Progenitor cell of endocrine pancreas (in vitro differentiated cells): Measurements from ENCODE around the gene PIKFYVE. TPM values are rescaled to one million over a fixed set of nuclear protein-coding genes. Genes with fewer than 3 reads are reported as not detected.

Source experiments
- DNase-seq: peaks from one replicate; pipeline ENCODE4 v3.0.0; 2021; ENCODE audit warnings: low spot score; ENCODE audit not compliant: unreplicated experiment
- H3K27ac Mint-ChIP-seq: 2 replicates; pipeline ENCODE4 v1.8.0; 2021; ENCODE audit warnings: mild to moderate bottlenecking, moderate library complexity, mixed read lengths
- H3K27me3 Mint-ChIP-seq: 2 replicates; pipeline ENCODE4 v1.8.0; 2021; ENCODE audit warnings: mixed read lengths
- H3K36me3 Mint-ChIP-seq: 2 replicates; pipeline ENCODE4 v1.8.0; 2022; ENCODE audit warnings: mixed read lengths; ENCODE audit not compliant: insufficient read depth
- H3K4me1 Mint-ChIP-seq: 2 replicates; pipeline ENCODE4 v1.8.0; 2021; ENCODE audit warnings: low read depth, mixed read lengths
- H3K4me3 Mint-ChIP-seq: 2 replicates; pipeline ENCODE4 v1.8.0; 2021; ENCODE audit warnings: low read depth, mild to moderate bottlenecking, moderate library complexity, mixed read lengths
- H3K9me3 Mint-ChIP-seq: 2 replicates; pipeline ENCODE4 v1.8.0; 2021; ENCODE audit warnings: low read depth, mixed read lengths
- CTCF ChIP-seq: fragments of 200-600 bp; sonication (generic); IDR thresholded peaks from one replicate; pipeline ENCODE4 v1.5.0; 2021; ENCODE audit warnings: antibody characterized with exemption, mild to moderate bottlenecking; ENCODE audit not compliant: unreplicated experiment
- total RNA-seq: library from RNA; stranded (reverse); gene quantifications from 2 replicates; pipeline ENCODE4 v1.2.1, GENCODE V29; 2021

Gene PIKFYVE
- total RNA-seq, 1 donor from 2014 or later: 38.4 TPM

GRCh38 chr2:208295834-208296233 lies 29.8 kb downstream of the PIKFYVE start:
- H3K36me3 Mint-ChIP-seq: peaks cover 31% of the 10 kb centered on the region
- no peaks in the 10 kb centered on the region for H3K27me3 Mint-ChIP-seq
- H3K4me1 Mint-ChIP-seq: peaks cover 22% of the 10 kb centered on the region
- DNase-seq: no peak
- H3K4me3 Mint-ChIP-seq: no peak overlapping the region
- no peak overlapping the region for H3K27ac Mint-ChIP-seq
- TF ChIP-seq CTCF: no peak
- H3K9me3 Mint-ChIP-seq: peaks cover 14% of the 10 kb centered on the region

GRCh38 chr2:208296610-208297009 lies 30.6 kb downstream of the PIKFYVE start:
- H3K27ac Mint-ChIP-seq: no peak overlapping the region
- H3K27me3 Mint-ChIP-seq: no peaks in the 10 kb centered on the region
- DNase-seq: no peak
- no peak overlapping the region for H3K4me3 Mint-ChIP-seq
- H3K36me3 Mint-ChIP-seq: peaks cover 26% of the 10 kb centered on the region
- peaks cover 20% of the 10 kb centered on the region for H3K4me1 Mint-ChIP-seq
- no peak for TF ChIP-seq CTCF
- peaks cover 6% of the 10 kb centered on the region for H3K9me3 Mint-ChIP-seq

GRCh38 chr2:208297961-208298360 lies 31.9 kb downstream of the PIKFYVE start:
- no peaks in the 10 kb centered on the region for H3K27me3 Mint-ChIP-seq
- H3K4me3 Mint-ChIP-seq: no peak overlapping the region
- peaks cover 8% of the 10 kb centered on the region for H3K4me1 Mint-ChIP-seq
- peaks cover 19% of the 10 kb centered on the region for H3K36me3 Mint-ChIP-seq
- no peak for TF ChIP-seq CTCF
- DNase-seq: no peak
- H3K9me3 Mint-ChIP-seq: no peaks in the 10 kb centered on the region
- no peak overlapping the region for H3K27ac Mint-ChIP-seq

GRCh38 chr2:208300847-208301618 lies 35.0 kb downstream of the PIKFYVE start:
- Mint-ChIP-seq H3K4me1 (no peaks in the 10 kb centered on the region), H3K27ac (no peak overlapping the region), H3K36me3 (peaks cover 16% of the 10 kb centered on the region), H3K27me3 (no peaks in the 10 kb centered on the region), H3K9me3 (no peaks in the 10 kb centered on the region), H3K4me3 (no peak overlapping the region)
- no peak for TF ChIP-seq CTCF
- DNase-seq: no peak

GRCh38 chr2:208304157-208304556 lies 38.1 kb downstream of the PIKFYVE start:
- no peaks in the 10 kb centered on the region for H3K27me3 Mint-ChIP-seq
- peaks cover 23% of the 10 kb centered on the region for H3K36me3 Mint-ChIP-seq
- H3K9me3 Mint-ChIP-seq: no peaks in the 10 kb centered on the region
- no peak overlapping the region for H3K4me3 Mint-ChIP-seq
- no peaks in the 10 kb centered on the region for H3K4me1 Mint-ChIP-seq
- no peak overlapping the region for H3K27ac Mint-ChIP-seq
- no peak for DNase-seq
- no peak for TF ChIP-seq CTCF
